Measurements from ENCODE around the gene RDH12.

The RDH12 gene

GRCh38 chr14:67728258-67728657, 26.6 kb downstream of the RDH12 start:
- Histone ChIP-seq H3K79me2 (ENCODE audit: control insufficient read depth, low read length) (no peaks in the 10 kb centered on the region), H4K20me1 (ENCODE audit: control insufficient read depth, insufficient read depth, low read depth, low read length) (no peaks in the 10 kb centered on the region), H3K9me3 (ENCODE audit: control insufficient read depth, insufficient read depth, low read length) (no peaks in the 10 kb centered on the region), H3K4me1 (ENCODE audit: control insufficient read depth, low read length) (no peaks in the 10 kb centered on the region), H3K27ac (ENCODE audit: low read depth, low read length) (no peak overlapping the region), H3K4me2 (ENCODE audit: low read length) (no peak overlapping the region), H3F3A (ENCODE audit: control insufficient read depth, insufficient read depth) (no peaks in the 10 kb centered on the region), H3K9me2 (replicated peaks; ENCODE audit: control insufficient read depth, low read length) (no peaks in the 10 kb centered on the region), H3K27me3 (ENCODE audit: control insufficient read depth, low read length) (peaks cover 11% of the 10 kb centered on the region), H3K36me3 (ENCODE audit: control insufficient read depth, low read length) (no peaks in the 10 kb centered on the region), H3K4me3 (ENCODE audit: low read length) (no peak overlapping the region)
- TF ChIP-seq CTCF (IDR thresholded peaks at IDR 0.05; ENCODE audit: low read depth, low read length, poor library complexity, severe bottlenecking) (no peak), EZH2phosphoT487 (IDR thresholded peaks at IDR 0.05; ENCODE audit: borderline replicate concordance, low read length) (no peak)

GRCh38 chr14:67729072-67729885, 27.6 kb downstream of the RDH12 start:
- Histone ChIP-seq H3F3A (ENCODE audit: control insufficient read depth, insufficient read depth) (no peaks in the 10 kb centered on the region), H3K9me3 (ENCODE audit: control insufficient read depth, insufficient read depth, low read length) (no peaks in the 10 kb centered on the region), H3K36me3 (ENCODE audit: control insufficient read depth, low read length) (no peaks in the 10 kb centered on the region), H3K27ac (ENCODE audit: low read depth, low read length) (no peak overlapping the region), H3K27me3 (ENCODE audit: control insufficient read depth, low read length) (peaks cover 6% of the 10 kb centered on the region), H3K4me1 (ENCODE audit: control insufficient read depth, low read length) (no peaks in the 10 kb centered on the region), H3K79me2 (ENCODE audit: control insufficient read depth, low read length) (no peaks in the 10 kb centered on the region), H3K4me2 (ENCODE audit: low read length) (no peak overlapping the region), H3K4me3 (ENCODE audit: low read length) (no peak overlapping the region), H3K9me2 (replicated peaks; ENCODE audit: control insufficient read depth, low read length) (no peaks in the 10 kb centered on the region), H4K20me1 (ENCODE audit: control insufficient read depth, insufficient read depth, low read depth, low read length) (no peaks in the 10 kb centered on the region)
- no peak for TF ChIP-seq EZH2phosphoT487 (IDR thresholded peaks at IDR 0.05; ENCODE audit: borderline replicate concordance, low read length)
- TF ChIP-seq CTCF (IDR thresholded peaks at IDR 0.05; ENCODE audit: low read depth, low read length, poor library complexity, severe bottlenecking), result no peak

GRCh38 chr14:67733616-67734015, 31.9 kb downstream of the RDH12 start:
- no peaks in the 10 kb centered on the region for H3K79me2 ChIP-seq (ENCODE audit: control insufficient read depth, low read length)
- H3K9me2 ChIP-seq (replicated peaks; ENCODE audit: control insufficient read depth, low read length), result no peaks in the 10 kb centered on the region
- H3K9me3 ChIP-seq (ENCODE audit: control insufficient read depth, insufficient read depth, low read length), result no peaks in the 10 kb centered on the region
- H3K27me3 ChIP-seq (ENCODE audit: control insufficient read depth, low read length), result no peaks in the 10 kb centered on the region
- H3K36me3 ChIP-seq (ENCODE audit: control insufficient read depth, low read length), result no peaks in the 10 kb centered on the region
- TF ChIP-seq EZH2phosphoT487 (IDR thresholded peaks at IDR 0.05; ENCODE audit: borderline replicate concordance, low read length) (no peak), CTCF (IDR thresholded peaks at IDR 0.05; ENCODE audit: low read depth, low read length, poor library complexity, severe bottlenecking) (no peak)
- H3K4me1 ChIP-seq (ENCODE audit: control insufficient read depth, low read length), result no peaks in the 10 kb centered on the region
- H3K27ac ChIP-seq (ENCODE audit: low read depth, low read length), result no peak overlapping the region
- H3F3A ChIP-seq (ENCODE audit: control insufficient read depth, insufficient read depth), result no peaks in the 10 kb centered on the region
- no peak overlapping the region for H3K4me2 ChIP-seq (ENCODE audit: low read length)
- H3K4me3 ChIP-seq (ENCODE audit: low read length), result no peak overlapping the region
- H4K20me1 ChIP-seq (ENCODE audit: control insufficient read depth, insufficient read depth, low read depth, low read length), result no peaks in the 10 kb centered on the region

Measured in DOHH2 (cell line).